Tongue (tissue), 2 donors: Measurements from ENCODE around the gene PRAMEF18. TPM values are rescaled to one million over a fixed set of nuclear protein-coding genes. Genes with fewer than 3 reads are reported as not detected.
"Not testable (repeated sequence)": the region's sequence is repeated elsewhere in the genome, so short reads cannot be mapped to it uniquely, and the experiment has no call there.

Source experiments
- DNase-seq: peaks from one replicate; pipeline ENCODE4 v3.0.0-alpha.2; 2015
- total RNA-seq: library from RNA; depleted of rRNA; stranded (reverse); fragments of >200 nt; gene quantifications from one replicate; pipeline ENCODE4 v1.2.3, GENCODE V29; 2014

The PRAMEF18 gene
- total RNA-seq, 1 donor from 2014 or later = not detected

- DNase-seq = not testable (repeated sequence)
These were observed 24.6 kb downstream of the PRAMEF18 start, which contains the start of gene PRAMEF13 for GRCh38 chr1:13201309-13201708. Gene PRAMEF13, minus strand, starts transcription at chr1:13201409. Its CDS starts 1,820 bp downstream, at chr1:13199589.

Other genes with a start within 250 kb of the PRAMEF18 start
- gene PRAMEF27, start 169.6 kb downstream of the PRAMEF18 start, total RNA-seq = not detected
- not detected for gene HNRNPCL3, start 165.4 kb downstream of the PRAMEF18 start, total RNA-seq
- gene PRAMEF25, start 155.4 kb downstream of the PRAMEF18 start, total RNA-seq = not detected
- gene HNRNPCL2, start 109.3 kb downstream of the PRAMEF18 start, total RNA-seq = not detected
- gene PRAMEF26, start 70.1 kb downstream of the PRAMEF18 start, total RNA-seq = not detected
- gene HNRNPCL4, start 60.5 kb downstream of the PRAMEF18 start, total RNA-seq = not detected
- gene PRAMEF9, start 54.3 kb downstream of the PRAMEF18 start, total RNA-seq = not detected
- not detected for gene PRAMEF13, start 24.7 kb downstream of the PRAMEF18 start, total RNA-seq
- not detected for gene PRAMEF5, start 28.0 kb upstream of the PRAMEF18 start, total RNA-seq
- gene PRAMEF8, start 59.0 kb upstream of the PRAMEF18 start, total RNA-seq = not detected
- gene PRAMEF33, start 77.4 kb upstream of the PRAMEF18 start, total RNA-seq = not detected
- gene PRAMEF15, start 89.4 kb upstream of the PRAMEF18 start, total RNA-seq = not detected
- gene PRAMEF14, start 121.0 kb upstream of the PRAMEF18 start, total RNA-seq = not detected
- not detected for gene PRAMEF19, start 145.8 kb upstream of the PRAMEF18 start, total RNA-seq
- not detected for gene PRAMEF17, start 163.5 kb upstream of the PRAMEF18 start, total RNA-seq
- gene PRAMEF20, start 184.3 kb upstream of the PRAMEF18 start, total RNA-seq = not detected